CD14-positive monocyte (primary cell): ENCODE results near the gene EIF3J. TPM values are rescaled to one million over a fixed set of nuclear protein-coding genes. Genes with fewer than 3 reads are reported as not detected.

Experiments used
- DNase-seq, 3 donors: peaks; one replicate each; pipeline ENCODE4 v3.0.0-alpha.2; 2011 to 2022
- H2AFZ ChIP-seq: 2 replicates; pipeline ENCODE4 v1.6.0; 2012; ENCODE audit warnings: mild to moderate bottlenecking, low read depth, low read length, inconsistent platforms; ENCODE audit not compliant: insufficient read depth, poor library complexity, severe bottlenecking
- H3K27ac ChIP-seq, 2 donors: 1 replicate in 1 of 2; 2 replicates in 1 of 2; pipeline ENCODE4 v1.5.1; 2012 to 2013; ENCODE audit warnings: low read length in 2 of 2, control low read depth in 1 of 2, inconsistent platforms in 1 of 2, low read depth in 1 of 2, mild to moderate bottlenecking in 1 of 2
- H3K27me3 ChIP-seq, 2 donors: one replicate each; pipeline versions ENCODE4 v1.6.0 to v1.6.1; 2011 to 2013; ENCODE audit warnings: low read length in 2 of 2; ENCODE audit not compliant: control insufficient read depth in 2 of 2, insufficient read depth in 2 of 2
- H3K36me3 ChIP-seq, 2 donors: replicated peaks in 1 of 2; 1 replicate in 1 of 2; 2 replicates in 1 of 2; pipeline versions ENCODE4 v1.5.1 to v1.6.1; 2012 to 2013; ENCODE audit warnings: low read length in 2 of 2, control low read depth in 1 of 2, inconsistent platforms in 1 of 2, mild to moderate bottlenecking in 1 of 2; ENCODE audit not compliant: insufficient read depth in 2 of 2, control insufficient read depth in 1 of 2
- H3K4me1 ChIP-seq, 2 donors: 1 replicate in 1 of 2; 2 replicates in 1 of 2; pipeline versions ENCODE4 v1.5.1 to v1.6.1; 2012 to 2013; ENCODE audit warnings: low read length in 2 of 2, control low read depth in 1 of 2, inconsistent platforms in 1 of 2, mild to moderate bottlenecking in 1 of 2, moderate library complexity in 1 of 2; ENCODE audit not compliant: insufficient read depth in 2 of 2, control insufficient read depth in 1 of 2
- H3K4me2 ChIP-seq: replicated peaks from 2 replicates; pipeline ENCODE3; 2012; ENCODE audit warnings: low read length, moderate library complexity, mild to moderate bottlenecking; ENCODE audit not compliant: poor library complexity, severe bottlenecking; ENCODE audit errors: extremely low read depth
- H3K4me3 ChIP-seq, 3 experiments: fragments of 200-600 bp in 1 of 3; sonication (generic) in 1 of 3; replicated peaks in 1 of 3; 1 replicate in 2 of 3; 2 replicates in 1 of 3; pipeline ENCODE4 v1.5.1; 2011 to 2013; ENCODE audit warnings: low read length in 3 of 3, mild to moderate bottlenecking in 3 of 3, control low read depth in 2 of 3, low read depth in 2 of 3, inconsistent platforms in 1 of 3, moderate library complexity in 1 of 3
- H3K79me2 ChIP-seq: 2 replicates; pipeline ENCODE4 v1.6.0; 2012; ENCODE audit warnings: mild to moderate bottlenecking, control low read depth, inconsistent platforms, low read length, moderate library complexity; ENCODE audit not compliant: insufficient read depth
- H3K9ac ChIP-seq: 2 replicates; pipeline ENCODE4 v1.6.0; 2017; ENCODE audit warnings: low read length, mild to moderate bottlenecking; ENCODE audit not compliant: insufficient read depth, poor library complexity, severe bottlenecking
- H3K9me3 ChIP-seq, 2 donors: replicated peaks in 1 of 2; 1 replicate in 1 of 2; 2 replicates in 1 of 2; pipeline versions ENCODE4 v1.5.1 to v1.6.1; 2012 to 2013; ENCODE audit warnings: low read length in 2 of 2, control low read depth in 1 of 2; ENCODE audit not compliant: control insufficient read depth in 1 of 2, insufficient read depth in 1 of 2
- H4K20me1 ChIP-seq: 2 replicates; pipeline ENCODE4 v1.6.0; 2012; ENCODE audit warnings: mild to moderate bottlenecking, low read length, control low read depth, moderate library complexity; ENCODE audit not compliant: insufficient read depth
- H3K27ac Mint-ChIP-seq, 7 donors: one replicate each; pipeline ENCODE4 v1.8.0; 2020; ENCODE audit warnings: mild to moderate bottlenecking in 7 of 7, mixed read lengths in 7 of 7, moderate library complexity in 6 of 7, inconsistent platforms in 2 of 7
- H3K27me3 Mint-ChIP-seq, 3 donors: one replicate each; pipeline ENCODE4 v1.8.0; 2021 to 2022; ENCODE audit warnings: low read depth in 3 of 3, mild to moderate bottlenecking in 3 of 3, mixed read lengths in 3 of 3, moderate library complexity in 3 of 3, inconsistent platforms in 1 of 3
- H3K36me3 Mint-ChIP-seq, 2 donors: one replicate each; pipeline ENCODE4 v1.8.0; 2020; ENCODE audit warnings: mixed read lengths in 2 of 2, inconsistent platforms in 1 of 2, mild to moderate bottlenecking in 1 of 2
- H3K4me1 Mint-ChIP-seq: one replicate; pipeline ENCODE4 v1.8.0; 2020; ENCODE audit warnings: mild to moderate bottlenecking, mixed read lengths
- H3K4me3 Mint-ChIP-seq, 2 donors: one replicate each; pipeline ENCODE4 v1.8.0; 2020; ENCODE audit warnings: mild to moderate bottlenecking in 2 of 2, mixed read lengths in 2 of 2, moderate library complexity in 1 of 2
- H3K9me3 Mint-ChIP-seq, 7 donors: one replicate each; pipeline ENCODE4 v1.8.0; 2020 to 2022; ENCODE audit warnings: mixed read lengths in 7 of 7, mild to moderate bottlenecking in 6 of 7, moderate library complexity in 6 of 7, inconsistent platforms in 2 of 7
- WGBS: methylation state at CpG from one replicate; pipeline ENCODE4 v1.1.5; 2013; ENCODE audit warnings: missing lambda C conversion rate; ENCODE audit not compliant: insufficient coverage; 5-methylcytosine and 5-hydroxymethylcytosine counted together
- intact Hi-C, 2 donors: fragments of 100-400 bp; cut with micrococcal nuclease; formaldehyde crosslinking; loops; one replicate each; pipeline versions ENCODE4 v1.15.0 to v1.15.1; 2023
- polyA plus RNA-seq, 3 donors: library from polyadenylated mRNA; depleted of rRNA in 1 of 3; unstranded in 2 of 3; stranded (reverse) in 1 of 3; fragments of 300-500 nt in 2 of 3; fragments of >200 nt in 1 of 3; fragmentation: Illumina TruSeq in 2 of 3; gene quantifications; 1 replicate in 2 of 3; 2 replicates in 1 of 3; pipeline ENCODE4 v1.2.3, GENCODE V29; 2012 to 2021
- TF ChIP-seq, protein P1 (sequence below): fragments of 200-600 bp; IDR thresholded peaks from one replicate; pipeline ENCODE4 v1.8.0; 2022; ENCODE audit warnings: antibody characterized with exemption, mild to moderate bottlenecking

Gene EIF3J
- polyA plus RNA-seq, 3 donors, result 9.7 to 20.1 (median 13.5) TPM

GRCh38 chr15:44598066-44598465 is 61.1 kb downstream of the EIF3J start:
- Histone ChIP-seq H3K4me3 (no peak overlapping the region), H3K9me3 (no peaks in the 10 kb centered on the region), H3K4me1 (no peaks in the 10 kb centered on the region), H4K20me1 (peaks cover 8% of the 10 kb centered on the region), H3K27ac (peak overlapping the region in 1 of 2 donors; percentile 6), H3K36me3 (peaks cover 88 to 97% of the 10 kb centered on the region in 2 donors), H3K9ac (no peak overlapping the region), H3K27me3 (no peaks in the 10 kb centered on the region), H2AFZ (no peak overlapping the region), H3K4me2 (no peak overlapping the region), H3K79me2 (no peaks in the 10 kb centered on the region)
- WGBS, result no CpG with 5 or more reads among the region's 1 CpG
- Mint-ChIP-seq H3K4me1 (no peaks in the 10 kb centered on the region), H3K27me3 (peaks cover 0 to 2% (median 0%) of the 10 kb centered on the region in 3 donors), H3K27ac (peak overlapping the region in 2 of 7 donors; percentile 26 to 52), H3K36me3 (peaks cover 70 to 87% of the 10 kb centered on the region in 2 donors), H3K9me3 (peaks cover 0 to under 1% (median 0%) of the 10 kb centered on the region in 7 donors), H3K4me3 (no peak overlapping the region)
- DNase-seq, result no peak
- TF ChIP-seq, protein P1, sequence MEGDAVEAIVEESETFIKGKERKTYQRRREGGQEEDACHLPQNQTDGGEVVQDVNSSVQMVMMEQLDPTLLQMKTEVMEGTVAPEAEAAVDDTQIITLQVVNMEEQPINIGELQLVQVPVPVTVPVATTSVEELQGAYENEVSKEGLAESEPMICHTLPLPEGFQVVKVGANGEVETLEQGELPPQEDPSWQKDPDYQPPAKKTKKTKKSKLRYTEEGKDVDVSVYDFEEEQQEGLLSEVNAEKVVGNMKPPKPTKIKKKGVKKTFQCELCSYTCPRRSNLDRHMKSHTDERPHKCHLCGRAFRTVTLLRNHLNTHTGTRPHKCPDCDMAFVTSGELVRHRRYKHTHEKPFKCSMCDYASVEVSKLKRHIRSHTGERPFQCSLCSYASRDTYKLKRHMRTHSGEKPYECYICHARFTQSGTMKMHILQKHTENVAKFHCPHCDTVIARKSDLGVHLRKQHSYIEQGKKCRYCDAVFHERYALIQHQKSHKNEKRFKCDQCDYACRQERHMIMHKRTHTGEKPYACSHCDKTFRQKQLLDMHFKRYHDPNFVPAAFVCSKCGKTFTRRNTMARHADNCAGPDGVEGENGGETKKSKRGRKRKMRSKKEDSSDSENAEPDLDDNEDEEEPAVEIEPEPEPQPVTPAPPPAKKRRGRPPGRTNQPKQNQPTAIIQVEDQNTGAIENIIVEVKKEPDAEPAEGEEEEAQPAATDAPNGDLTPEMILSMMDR, result no peak
- intact Hi-C loops, result loop anchor here in 1 of 2 donors (10.0 kb wide), 1 partner anchor 57 kb away; no protein-coding TSS in a partner anchor

DNA sequence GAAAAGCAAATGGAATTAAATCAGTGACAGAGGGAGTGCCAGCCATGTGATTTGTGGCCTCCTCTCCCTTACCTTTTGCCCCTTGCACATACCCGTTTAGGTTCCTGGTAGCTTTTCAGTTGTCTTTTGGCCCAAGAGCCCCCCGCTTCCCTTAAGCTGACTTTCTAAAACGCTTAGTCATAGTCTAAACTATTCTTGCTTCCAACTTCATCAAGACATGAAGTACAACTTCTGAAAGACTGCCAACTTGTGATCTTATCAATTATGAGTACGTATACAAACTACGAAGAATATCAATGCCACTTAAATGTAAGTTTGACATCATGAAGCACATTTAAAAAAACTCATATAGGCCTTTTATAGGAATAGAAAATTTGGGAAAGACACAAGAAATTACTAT is 61.9 kb downstream of the EIF3J start:
- Histone ChIP-seq H4K20me1 (peaks cover 8% of the 10 kb centered on the region), H3K27me3 (no peaks in the 10 kb centered on the region), H3K27ac (peak overlapping the region in 1 of 2 donors; percentile 6), H3K9me3 (no peaks in the 10 kb centered on the region), H3K4me3 (no peak overlapping the region), H3K79me2 (no peaks in the 10 kb centered on the region), H3K9ac (no peak overlapping the region), H3K36me3 (peaks cover 89 to 97% of the 10 kb centered on the region in 2 donors), H3K4me2 (no peak overlapping the region), H2AFZ (no peak overlapping the region), H3K4me1 (no peaks in the 10 kb centered on the region)
- no peak for DNase-seq
- whole genome bisulfite sequencing, result 10% methylated on average over 3 of the region's 5 CpGs
- H3K27me3 Mint-ChIP-seq, result peaks cover 0 to 2% (median 0%) of the 10 kb centered on the region in 3 donors
- no peak overlapping the region for H3K4me3 Mint-ChIP-seq
- no peaks in the 10 kb centered on the region for H3K4me1 Mint-ChIP-seq
- H3K9me3 Mint-ChIP-seq, result peaks cover 0 to 1% (median 0%) of the 10 kb centered on the region in 7 donors
- peak overlapping the region in 1 of 7 donors; percentile 58 for H3K27ac Mint-ChIP-seq
- TF ChIP-seq, protein P1, result no peak
- intact Hi-C loops, result loop anchor here in 1 of 2 donors (10.0 kb wide), 1 partner anchor 56 kb away; no protein-coding TSS in a partner anchor
- peaks cover 73 to 87% of the 10 kb centered on the region in 2 donors for H3K36me3 Mint-ChIP-seq
